Stimulated activated effector memory CD8-positive, alpha-beta T cell treated with anti-CD3 and anti-CD28 coated beads, Interleukin-12 subunit alpha, Interleukin-12 subunit beta, amount 100 ng/mL, for 72 hours (primary cell): ENCODE data around the gene TBC1D22A.
A peak's percentile ranks its signal among the peaks of the same experiment; 100 is the strongest.

Experiments used
- ATAC-seq: fragments of 150-1000 bp; cut with Tn5 transposase; 2 replicates; pipeline ENCODE4 v1.10.0; 2021
- DNase-seq, 2 donors: peaks; one replicate each; pipeline ENCODE4 v3.0.0; 2021 to 2022; ENCODE audit warnings: low spot score in 2 of 2
- H3K27ac Mint-ChIP-seq: one replicate; pipeline ENCODE4 v1.8.0; 2022; ENCODE audit warnings: mild to moderate bottlenecking, mixed read lengths
- H3K36me3 Mint-ChIP-seq: one replicate; pipeline ENCODE4 v1.8.0; 2022; ENCODE audit warnings: mild to moderate bottlenecking, mixed read lengths
- H3K4me1 Mint-ChIP-seq: one replicate; pipeline ENCODE4 v1.8.0; 2022; ENCODE audit warnings: mixed read lengths
- H3K4me3 Mint-ChIP-seq: one replicate; pipeline ENCODE4 v1.8.0; 2022; ENCODE audit warnings: mild to moderate bottlenecking, mixed read lengths
- H3K9me3 Mint-ChIP-seq: one replicate; pipeline ENCODE4 v1.8.0; 2022; ENCODE audit warnings: mixed read lengths

The TBC1D22A gene

GRCh38 chr22:47019012-47019790 lies 256.8 kb downstream of the TBC1D22A start:
- Mint-ChIP-seq H3K9me3 (no peaks in the 10 kb centered on the region), H3K27ac (peak overlapping the region; percentile 74), H3K4me1 (peaks cover 74% of the 10 kb centered on the region), H3K4me3 (no peak overlapping the region), H3K36me3 (peaks cover 45% of the 10 kb centered on the region)
- ATAC-seq (no peak), DNase-seq (no peak)

GRCh38 chr22:47020166-47020565 lies 257.7 kb downstream of the TBC1D22A start:
- Mint-ChIP-seq H3K4me1 (peaks cover 67% of the 10 kb centered on the region), H3K27ac (peak overlapping the region; percentile 74), H3K4me3 (no peak overlapping the region), H3K36me3 (peaks cover 43% of the 10 kb centered on the region), H3K9me3 (no peaks in the 10 kb centered on the region)
- ATAC-seq = peak; percentile 19
- no peak for DNase-seq

DNA sequence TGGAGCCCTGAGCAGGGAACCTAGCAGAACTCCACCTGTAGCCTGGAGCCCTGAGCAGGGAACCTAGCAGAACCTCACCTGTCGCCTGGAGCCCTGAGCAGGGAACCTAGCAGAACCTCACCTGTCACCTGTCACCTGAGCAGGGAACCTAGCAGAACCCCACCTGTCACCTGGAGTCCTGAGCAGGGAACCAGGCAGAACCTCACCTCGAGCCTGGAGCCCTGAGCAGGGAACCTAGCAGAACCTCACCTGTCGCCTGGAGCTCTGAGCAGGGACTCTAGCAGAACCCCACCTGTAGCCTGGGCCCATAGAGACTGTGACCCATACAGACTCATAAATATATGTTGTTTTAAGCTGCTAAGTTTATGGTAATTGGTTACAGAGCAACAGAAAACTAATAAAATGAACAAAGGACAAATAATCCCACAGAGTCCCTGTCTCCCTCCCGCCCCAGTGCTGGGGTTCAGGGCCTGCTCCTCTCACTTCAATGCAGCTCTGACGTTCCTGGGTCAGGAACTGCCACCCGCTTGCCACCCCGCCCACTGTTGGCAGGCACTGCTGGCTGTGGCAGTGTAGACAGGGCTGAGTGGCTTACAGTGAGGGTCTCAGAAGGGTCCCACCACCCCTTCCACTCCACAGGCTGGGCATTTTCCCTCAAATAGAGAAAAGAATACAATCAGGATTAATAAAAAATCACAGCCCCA lies 259.1 kb downstream of the TBC1D22A start:
- no peak for ATAC-seq
- Mint-ChIP-seq H3K27ac (peak overlapping the region; percentile 47), H3K36me3 (peaks cover 41% of the 10 kb centered on the region), H3K9me3 (no peaks in the 10 kb centered on the region), H3K4me3 (no peak overlapping the region), H3K4me1 (peaks cover 66% of the 10 kb centered on the region)
- no peak for DNase-seq

- H3K9me3 Mint-ChIP-seq = no peaks in the 10 kb centered on the region
- DNase-seq = no peak
- no peak overlapping the region for H3K4me3 Mint-ChIP-seq
- peaks cover 35% of the 10 kb centered on the region for H3K36me3 Mint-ChIP-seq
- peaks cover 60% of the 10 kb centered on the region for H3K4me1 Mint-ChIP-seq
- no peak for ATAC-seq
- H3K27ac Mint-ChIP-seq = peak overlapping the region; percentile 47
Measured at GRCh38 chr22:47022075-47022473, 259.6 kb downstream of the TBC1D22A start.

DNA sequence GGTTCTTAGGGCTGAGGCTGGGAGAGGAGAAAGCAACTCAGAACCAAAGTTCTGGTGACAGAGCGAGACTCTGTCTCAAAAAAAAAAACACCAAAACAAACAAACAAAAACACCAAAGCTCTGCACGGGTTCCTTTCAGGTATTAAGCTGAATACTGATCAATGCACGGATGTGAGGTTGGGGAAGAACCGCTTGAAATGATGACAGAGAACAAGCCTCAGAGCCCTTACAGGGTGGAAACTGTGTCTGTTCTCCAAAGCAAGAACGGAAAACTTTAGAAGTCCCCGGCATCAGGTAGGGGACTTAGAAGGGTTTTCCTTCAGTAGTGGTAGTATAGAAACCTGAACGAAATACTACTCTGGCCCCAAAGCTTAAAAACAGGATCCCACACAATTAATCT lies 260.0 kb downstream of the TBC1D22A start:
- Mint-ChIP-seq H3K9me3 (no peaks in the 10 kb centered on the region), H3K36me3 (peaks cover 34% of the 10 kb centered on the region), H3K4me1 (peaks cover 57% of the 10 kb centered on the region), H3K27ac (peak overlapping the region; percentile 47), H3K4me3 (no peak overlapping the region)
- DNase-seq = no peak
- ATAC-seq = no peak

DNA sequence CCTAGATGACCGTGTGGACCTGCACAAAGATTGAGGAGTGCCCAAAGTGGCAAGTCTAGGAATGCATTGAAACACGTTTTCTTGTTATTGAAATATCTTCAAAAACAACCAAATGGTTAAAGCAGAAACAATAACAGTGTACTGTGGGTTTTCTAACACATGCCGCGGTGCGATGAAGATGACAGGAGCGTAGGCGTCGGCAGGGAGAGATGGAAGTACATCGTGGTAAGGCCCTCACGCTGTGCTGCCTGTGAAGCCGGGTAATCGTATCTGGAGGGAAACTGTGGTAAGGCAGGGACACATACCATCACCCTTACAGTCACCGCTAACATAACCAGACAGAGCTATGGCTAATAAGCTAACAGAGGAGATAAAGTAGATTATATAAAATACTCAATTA lies 261.4 kb downstream of the TBC1D22A start:
- Mint-ChIP-seq H3K4me3 (no peak overlapping the region), H3K9me3 (no peaks in the 10 kb centered on the region), H3K27ac (peak overlapping the region; percentile 7), H3K4me1 (peaks cover 52% of the 10 kb centered on the region), H3K36me3 (peaks cover 24% of the 10 kb centered on the region)
- DNase-seq = no peak
- no peak for ATAC-seq

GRCh38 chr22:47027766-47028165 lies 265.3 kb downstream of the TBC1D22A start:
- Mint-ChIP-seq H3K9me3 (no peaks in the 10 kb centered on the region), H3K36me3 (peaks cover 18% of the 10 kb centered on the region), H3K4me3 (no peak overlapping the region), H3K27ac (no peak overlapping the region), H3K4me1 (peaks cover 25% of the 10 kb centered on the region)
- no peak for ATAC-seq
- no peak for DNase-seq

DNA sequence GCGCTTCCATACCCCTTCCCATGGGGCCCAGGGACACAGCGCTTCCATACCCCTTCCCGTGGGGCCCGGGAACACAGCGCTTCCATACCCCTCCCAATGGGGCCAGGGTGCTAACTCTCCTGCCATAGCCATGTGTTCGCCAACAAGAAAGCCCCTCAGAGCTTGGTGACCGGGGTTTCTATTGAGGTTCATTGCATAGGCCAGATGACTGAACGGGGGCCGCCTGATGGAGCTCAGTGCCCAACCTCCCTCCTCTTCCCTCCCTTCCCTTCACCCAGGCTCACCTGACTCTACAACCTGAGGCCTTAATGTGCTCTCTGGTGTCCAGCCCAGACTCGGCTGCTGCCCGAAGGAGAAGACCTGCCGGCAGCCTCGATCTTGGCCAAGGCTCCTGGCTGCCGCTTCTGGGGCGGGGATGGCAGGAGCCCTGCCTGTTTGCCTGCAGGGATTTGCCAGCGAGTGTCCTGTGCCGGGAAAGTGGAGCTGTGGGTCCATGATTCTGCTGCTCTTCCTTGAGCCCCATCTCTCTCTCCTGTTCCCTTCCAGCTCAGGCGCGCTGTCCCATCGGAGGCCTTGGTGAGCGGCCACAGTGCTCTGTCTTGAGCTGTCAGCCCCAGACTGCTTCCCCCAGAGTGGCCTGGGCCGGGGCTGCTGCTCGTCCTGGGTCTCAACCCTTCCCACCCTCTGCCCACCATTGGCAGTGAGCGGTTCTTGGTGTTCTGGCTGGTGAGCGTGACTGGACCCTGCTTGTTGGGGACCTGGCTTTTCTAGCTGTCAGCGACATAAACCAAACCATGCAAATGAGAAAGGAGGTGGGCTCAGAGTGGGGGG lies 267.0 kb downstream of the TBC1D22A start:
- no peak overlapping the region for H3K4me3 Mint-ChIP-seq
- peak overlapping the region; percentile 43 for H3K27ac Mint-ChIP-seq
- peaks cover 29% of the 10 kb centered on the region for H3K4me1 Mint-ChIP-seq
- no peak for ATAC-seq
- H3K36me3 Mint-ChIP-seq = peaks cover 6% of the 10 kb centered on the region
- no peaks in the 10 kb centered on the region for H3K9me3 Mint-ChIP-seq
- DNase-seq = no peak

GRCh38 chr22:47030143-47030661 lies 267.8 kb downstream of the TBC1D22A start:
- Mint-ChIP-seq H3K36me3 (peaks cover 6% of the 10 kb centered on the region), H3K9me3 (no peaks in the 10 kb centered on the region), H3K4me3 (no peak overlapping the region), H3K4me1 (peaks cover 32% of the 10 kb centered on the region), H3K27ac (no peak overlapping the region)
- no peak for DNase-seq
- no peak for ATAC-seq

DNA sequence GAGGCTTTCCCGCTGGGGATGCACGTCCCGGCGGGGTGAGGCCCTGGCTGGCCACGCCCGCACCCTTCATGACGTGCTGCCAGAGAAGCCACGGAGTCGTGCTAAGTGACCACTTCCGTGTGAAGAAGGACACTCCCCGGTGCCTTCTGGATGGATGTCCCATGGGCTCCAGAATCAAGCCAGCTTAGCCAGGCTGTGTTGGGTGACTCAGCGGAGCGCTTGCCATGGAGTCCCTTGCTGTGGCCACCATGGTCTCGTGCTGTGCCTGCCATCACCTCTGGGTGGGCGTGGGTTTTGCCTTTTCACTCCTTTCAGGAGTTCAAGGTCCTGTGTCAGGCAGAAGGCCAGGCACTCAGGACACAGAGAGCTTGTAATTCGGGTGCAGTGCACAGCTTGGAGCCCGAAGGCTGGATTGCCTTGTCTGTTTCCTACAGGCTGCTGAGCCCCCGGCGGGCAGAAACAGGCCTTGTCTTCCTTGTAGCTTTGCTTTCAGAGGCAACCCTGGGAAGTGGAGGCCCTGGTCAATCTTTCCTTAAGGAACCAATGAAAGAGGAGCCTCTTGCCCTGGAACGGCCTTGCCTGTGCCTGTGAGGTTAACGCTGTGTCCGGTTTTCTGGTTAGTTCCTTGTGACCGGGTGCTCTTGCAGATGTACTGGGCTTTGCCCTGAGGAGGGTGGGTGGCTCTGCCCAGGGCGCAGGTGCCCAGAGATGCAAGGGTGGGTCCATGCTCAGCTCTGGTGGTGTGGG lies 268.6 kb downstream of the TBC1D22A start:
- H3K36me3 Mint-ChIP-seq = peaks cover 6% of the 10 kb centered on the region
- no peak overlapping the region for H3K4me3 Mint-ChIP-seq
- no peak overlapping the region for H3K27ac Mint-ChIP-seq
- ATAC-seq (no peak), DNase-seq (no peak)
- no peaks in the 10 kb centered on the region for H3K9me3 Mint-ChIP-seq
- peaks cover 26% of the 10 kb centered on the region for H3K4me1 Mint-ChIP-seq

DNA sequence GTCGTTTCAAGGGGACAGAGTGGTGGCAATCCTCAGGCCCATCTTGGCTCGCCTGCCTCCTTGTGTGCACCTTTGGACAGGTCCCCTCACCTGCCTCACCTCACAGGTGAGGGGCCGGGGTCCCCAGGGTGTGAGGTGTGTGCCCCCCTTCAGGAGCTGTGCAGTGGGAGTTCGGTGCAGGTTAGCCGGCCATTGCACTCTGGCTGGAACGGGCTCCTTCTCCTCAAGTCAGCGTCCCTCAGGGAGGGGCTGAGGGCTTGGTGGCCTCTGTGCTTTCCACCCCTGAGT lies 269.1 kb downstream of the TBC1D22A start:
- no peak overlapping the region for H3K4me3 Mint-ChIP-seq
- peaks cover 26% of the 10 kb centered on the region for H3K4me1 Mint-ChIP-seq
- no peaks in the 10 kb centered on the region for H3K9me3 Mint-ChIP-seq
- H3K27ac Mint-ChIP-seq = no peak overlapping the region
- ATAC-seq = no peak
- peaks cover 6% of the 10 kb centered on the region for H3K36me3 Mint-ChIP-seq
- DNase-seq = no peak

DNA sequence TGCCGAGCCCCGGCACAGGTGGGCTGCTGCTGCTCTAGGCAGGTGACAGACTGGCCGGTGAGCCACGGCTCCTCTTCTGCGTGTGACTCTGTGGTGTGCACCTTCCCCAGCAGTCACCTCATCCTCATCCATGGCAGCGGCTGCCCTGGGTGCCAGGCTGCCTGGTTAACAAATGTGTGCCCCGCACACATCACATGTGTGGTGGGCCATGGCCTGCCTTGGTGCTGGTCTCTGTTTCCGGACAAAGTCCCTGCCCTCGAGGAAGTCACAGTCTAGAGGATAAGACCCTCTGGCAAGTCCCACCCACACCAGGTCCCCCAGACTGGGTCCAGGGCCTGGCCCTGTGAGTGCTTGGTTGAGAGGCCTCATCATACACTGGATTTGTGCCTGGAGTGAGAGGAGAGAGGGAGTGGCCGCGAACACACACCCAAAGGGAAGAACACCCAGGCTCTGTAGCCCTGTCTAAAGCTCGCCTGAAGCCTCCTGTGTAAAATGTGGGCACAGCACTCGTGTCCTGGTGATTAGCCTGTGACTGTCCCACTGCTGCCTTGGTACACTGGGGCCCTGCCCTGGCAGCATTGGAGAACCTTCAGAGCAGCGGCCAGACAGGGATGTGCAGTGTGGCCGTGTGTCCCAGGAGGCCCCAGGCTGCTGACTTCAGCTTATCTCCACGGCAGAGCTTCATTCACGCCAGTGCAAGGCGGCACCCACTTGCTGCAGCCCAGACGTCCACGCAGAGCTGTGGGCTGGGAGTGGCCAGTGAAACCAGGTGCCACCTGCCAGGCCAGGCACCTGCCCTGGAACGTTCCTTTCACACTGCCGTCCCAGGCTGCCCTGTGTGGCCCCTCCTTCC lies 269.9 kb downstream of the TBC1D22A start:
- H3K4me3 Mint-ChIP-seq = no peak overlapping the region
- peaks cover 6% of the 10 kb centered on the region for H3K36me3 Mint-ChIP-seq
- H3K27ac Mint-ChIP-seq = peak overlapping the region; percentile 50
- peaks cover 26% of the 10 kb centered on the region for H3K4me1 Mint-ChIP-seq
- no peak for ATAC-seq
- no peaks in the 10 kb centered on the region for H3K9me3 Mint-ChIP-seq
- DNase-seq = no peak

GRCh38 chr22:47032956-47033647 lies 270.7 kb downstream of the TBC1D22A start:
- DNase-seq = no peak
- no peak for ATAC-seq
- Mint-ChIP-seq H3K9me3 (no peaks in the 10 kb centered on the region), H3K4me1 (peaks cover 30% of the 10 kb centered on the region), H3K27ac (no peak overlapping the region), H3K4me3 (no peak overlapping the region), H3K36me3 (peaks cover 12% of the 10 kb centered on the region)

GRCh38 chr22:47033648-47034000 lies 271.2 kb downstream of the TBC1D22A start:
- H3K27ac Mint-ChIP-seq = no peak overlapping the region
- no peaks in the 10 kb centered on the region for H3K9me3 Mint-ChIP-seq
- DNase-seq (no peak), ATAC-seq (no peak)
- no peak overlapping the region for H3K4me3 Mint-ChIP-seq
- H3K4me1 Mint-ChIP-seq = peaks cover 29% of the 10 kb centered on the region
- peaks cover 13% of the 10 kb centered on the region for H3K36me3 Mint-ChIP-seq
